ENCODE measurements around the gene COX17.

Gene COX17

DNA sequence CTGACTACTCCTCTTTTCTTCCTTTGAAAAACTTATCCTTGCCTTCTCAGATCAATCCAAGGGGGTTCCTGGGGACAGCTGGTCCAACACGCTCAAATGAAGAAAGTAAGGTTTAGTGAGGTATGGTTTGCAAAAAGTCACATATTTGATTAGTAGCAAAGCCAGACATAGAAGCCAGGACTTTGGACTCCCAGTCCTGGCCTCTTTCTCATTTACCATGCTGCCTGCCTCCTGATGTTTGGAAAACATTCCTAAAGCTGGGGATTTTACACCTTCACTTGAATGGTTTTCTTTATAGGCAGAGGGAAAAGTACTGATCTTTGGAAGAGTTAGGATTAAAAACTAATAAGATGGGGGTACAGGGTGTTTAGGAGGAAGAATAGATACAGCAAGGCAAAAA lies 31.4 kb downstream of the COX17 start:
- H3K27me3 ChIP-seq (ENCODE audit: control insufficient read depth, insufficient read depth, low read length, poor library complexity, severe bottlenecking): no peaks in the 10 kb centered on the region
- 95 to 100% methylated on average over 1 of the region's 1 CpG for WGBS, 2 experiments
- H3K36me3 ChIP-seq (ENCODE audit: control insufficient read depth, insufficient read depth, low read length): no peaks in the 10 kb centered on the region
- peaks cover 10% of the 10 kb centered on the region for H3K4me1 ChIP-seq (ENCODE audit: control insufficient read depth, insufficient read depth, low read length)
- H3K4me3 ChIP-seq (ENCODE audit: insufficient read depth, low read depth, low read length): no peak overlapping the region
- no peak overlapping the region for H3K27ac ChIP-seq (ENCODE audit: insufficient read depth, low read depth, low read length, poor library complexity, severe bottlenecking)
- no peaks in the 10 kb centered on the region for H3K9me3 ChIP-seq (ENCODE audit: control insufficient read depth, low read length)

DNA sequence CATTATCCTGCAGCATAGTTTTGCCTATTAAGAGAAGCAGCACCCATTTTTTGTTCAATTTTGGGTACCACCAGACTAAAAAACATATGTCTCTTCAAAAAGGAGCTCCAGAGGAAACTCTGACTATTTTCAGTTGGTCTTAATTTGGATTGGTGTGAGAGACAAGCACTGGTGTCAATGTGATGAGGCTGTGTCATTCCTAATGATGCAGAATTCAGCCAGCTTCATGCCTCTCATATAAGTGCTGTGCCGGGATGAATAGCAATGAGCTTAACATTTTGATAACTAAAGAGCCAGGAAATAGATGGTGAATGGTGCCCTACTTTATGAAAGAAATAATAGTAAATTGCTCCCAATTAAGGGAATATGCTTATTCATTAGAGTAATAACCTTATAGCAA lies 32.7 kb downstream of the COX17 start:
- Histone ChIP-seq H3K36me3 (ENCODE audit: control insufficient read depth, insufficient read depth, low read length) (no peaks in the 10 kb centered on the region), H3K27ac (ENCODE audit: insufficient read depth, low read depth, low read length, poor library complexity, severe bottlenecking) (no peak overlapping the region), H3K9me3 (ENCODE audit: control insufficient read depth, low read length) (no peaks in the 10 kb centered on the region), H3K27me3 (ENCODE audit: control insufficient read depth, insufficient read depth, low read length, poor library complexity, severe bottlenecking) (no peaks in the 10 kb centered on the region), H3K4me3 (ENCODE audit: insufficient read depth, low read depth, low read length) (no peak overlapping the region), H3K4me1 (ENCODE audit: control insufficient read depth, insufficient read depth, low read length) (peaks cover 10% of the 10 kb centered on the region)
- WGBS, 2 experiments: 70 to 89% methylated on average over 1 of the region's 1 CpG

DNA sequence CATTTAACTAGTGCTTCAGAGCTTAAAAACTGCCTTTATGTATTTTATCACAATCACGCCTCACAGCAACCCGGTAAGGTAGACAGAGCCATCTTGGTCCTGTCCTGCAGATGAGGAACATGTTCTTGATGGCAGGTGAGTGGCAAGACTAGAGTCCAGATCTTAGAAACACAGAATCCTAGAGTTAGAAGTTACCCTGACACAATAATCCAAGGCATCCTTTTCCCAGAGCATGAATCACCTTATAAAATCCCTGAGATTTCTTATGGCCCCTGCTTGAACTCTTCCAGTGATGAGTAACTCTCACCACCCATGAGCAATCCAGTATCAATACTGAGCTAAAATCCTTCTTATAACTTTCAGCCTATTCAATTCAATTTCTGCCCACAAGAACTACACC lies 33.7 kb downstream of the COX17 start:
- no peaks in the 10 kb centered on the region for H3K36me3 ChIP-seq (ENCODE audit: control insufficient read depth, insufficient read depth, low read length)
- H3K4me3 ChIP-seq (ENCODE audit: insufficient read depth, low read depth, low read length): no peak overlapping the region
- H3K27ac ChIP-seq (ENCODE audit: insufficient read depth, low read depth, low read length, poor library complexity, severe bottlenecking): no peak overlapping the region
- no peaks in the 10 kb centered on the region for H3K9me3 ChIP-seq (ENCODE audit: control insufficient read depth, low read length)
- peaks cover 12% of the 10 kb centered on the region for H3K4me1 ChIP-seq (ENCODE audit: control insufficient read depth, insufficient read depth, low read length)
- no peaks in the 10 kb centered on the region for H3K27me3 ChIP-seq (ENCODE audit: control insufficient read depth, insufficient read depth, low read length, poor library complexity, severe bottlenecking)
- 96 to 97% methylated on average over 2 of the region's 2 CpGs for WGBS, 2 experiments

DNA sequence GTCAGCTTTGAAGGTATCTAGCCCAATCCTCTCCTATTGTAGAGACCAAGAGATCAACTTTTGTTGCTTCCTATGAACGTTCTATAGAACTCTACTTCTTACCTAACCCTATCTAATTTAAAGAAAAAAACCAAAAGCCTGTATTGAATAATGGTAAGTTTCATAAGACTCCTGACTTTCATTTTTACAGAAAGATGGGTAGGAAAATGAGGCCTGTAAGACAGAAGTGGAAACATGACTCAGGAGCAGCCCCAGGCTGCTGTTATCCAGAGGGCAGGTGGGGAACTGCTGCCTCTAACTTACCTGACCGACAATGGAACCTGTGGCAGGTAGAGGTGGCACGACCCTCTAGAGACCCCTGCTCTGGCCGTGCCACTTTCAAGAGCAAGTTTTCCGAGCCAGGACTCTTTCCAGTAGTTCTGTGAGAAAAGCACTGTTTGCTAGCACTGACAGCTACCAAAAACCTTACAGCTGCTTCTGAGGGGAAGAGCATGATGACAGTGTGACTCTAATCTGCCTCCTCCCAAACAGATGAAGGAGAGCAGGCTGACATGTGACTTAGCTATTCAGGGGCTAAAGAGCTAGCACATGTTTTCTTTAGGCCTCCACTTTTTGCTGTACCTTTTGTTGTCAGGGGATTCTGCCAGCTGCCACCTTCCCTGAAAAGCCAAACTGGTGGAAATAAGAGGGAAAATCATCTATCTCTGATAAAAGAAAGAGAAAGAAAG lies 34.3 kb downstream of the COX17 start:
- no peak overlapping the region for H3K4me3 ChIP-seq (ENCODE audit: insufficient read depth, low read depth, low read length)
- no peaks in the 10 kb centered on the region for H3K27me3 ChIP-seq (ENCODE audit: control insufficient read depth, insufficient read depth, low read length, poor library complexity, severe bottlenecking)
- H3K9me3 ChIP-seq (ENCODE audit: control insufficient read depth, low read length): no peaks in the 10 kb centered on the region
- H3K4me1 ChIP-seq (ENCODE audit: control insufficient read depth, insufficient read depth, low read length): peaks cover 13% of the 10 kb centered on the region
- WGBS, 2 experiments: 89 to 90% methylated on average over 5 of the region's 5 CpGs
- no peak overlapping the region for H3K27ac ChIP-seq (ENCODE audit: insufficient read depth, low read depth, low read length, poor library complexity, severe bottlenecking)
- H3K36me3 ChIP-seq (ENCODE audit: control insufficient read depth, insufficient read depth, low read length): no peaks in the 10 kb centered on the region

DNA sequence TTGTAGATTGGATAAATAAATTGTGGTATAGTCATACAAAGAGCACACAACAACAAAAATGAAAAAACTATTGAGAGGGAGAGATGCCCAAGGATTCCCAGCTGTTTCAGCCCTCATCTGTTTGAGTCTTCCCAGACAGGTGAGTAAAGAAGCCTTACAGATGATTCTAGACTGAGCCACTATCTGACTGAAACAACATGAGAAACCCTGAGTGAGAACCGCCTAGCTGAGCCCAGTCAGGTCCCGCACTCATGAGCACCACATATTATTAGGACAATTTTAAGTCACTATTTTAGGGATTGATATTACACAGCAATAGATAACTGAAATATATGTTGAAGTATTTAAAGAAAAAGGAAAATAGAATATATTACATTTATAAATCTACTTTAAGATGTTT lies 35.8 kb downstream of the COX17 start:
- no peak overlapping the region for H3K4me3 ChIP-seq (ENCODE audit: insufficient read depth, low read depth, low read length)
- WGBS, 2 experiments: 100% methylated on average over 1 to 2 of the region's 2 CpGs
- H3K9me3 ChIP-seq (ENCODE audit: control insufficient read depth, low read length): no peaks in the 10 kb centered on the region
- H3K27ac ChIP-seq (ENCODE audit: insufficient read depth, low read depth, low read length, poor library complexity, severe bottlenecking): no peak overlapping the region
- H3K36me3 ChIP-seq (ENCODE audit: control insufficient read depth, insufficient read depth, low read length): no peaks in the 10 kb centered on the region
- peaks cover 9% of the 10 kb centered on the region for H3K4me1 ChIP-seq (ENCODE audit: control insufficient read depth, insufficient read depth, low read length)
- no peaks in the 10 kb centered on the region for H3K27me3 ChIP-seq (ENCODE audit: control insufficient read depth, insufficient read depth, low read length, poor library complexity, severe bottlenecking)

DNA sequence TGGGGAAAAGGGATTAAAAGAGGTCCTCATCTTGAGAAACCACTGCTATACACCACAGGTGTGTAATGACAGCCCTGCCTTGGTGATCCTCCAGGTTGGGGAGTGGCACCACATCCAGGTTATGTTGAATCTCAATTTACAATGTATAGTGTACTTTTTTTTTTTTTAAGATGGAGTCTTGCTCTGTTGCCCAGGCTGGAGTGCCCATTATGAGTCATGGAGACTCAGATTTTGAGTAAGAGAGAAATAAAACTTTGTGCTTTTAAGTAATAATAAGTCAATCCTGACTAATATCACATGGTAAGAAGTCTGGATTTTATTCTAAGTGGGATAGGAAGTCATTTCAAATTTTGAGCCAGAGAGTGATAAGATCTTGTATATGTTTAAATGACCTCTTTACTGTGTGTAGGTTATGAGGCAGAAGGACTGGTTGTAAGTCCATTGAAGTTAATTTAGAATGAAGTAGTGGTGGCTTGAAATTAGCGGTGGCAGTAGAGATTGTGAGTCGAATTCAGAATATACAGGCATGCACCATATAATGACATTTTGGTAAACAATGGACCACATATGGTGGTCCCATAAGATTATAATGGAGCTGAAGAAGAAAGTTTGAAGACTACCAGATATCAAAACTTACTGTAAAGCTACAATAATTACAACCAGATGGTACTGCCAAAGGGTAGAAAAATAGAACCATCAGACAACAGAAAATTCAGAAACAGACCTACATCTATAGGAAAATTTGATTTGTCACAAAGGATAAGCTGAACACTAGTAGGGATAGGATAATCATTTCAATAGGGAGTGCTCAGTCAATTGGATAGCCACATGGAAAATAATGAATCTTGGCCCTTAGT lies 37.5 kb downstream of the COX17 start:
- no peaks in the 10 kb centered on the region for H3K36me3 ChIP-seq (ENCODE audit: control insufficient read depth, insufficient read depth, low read length)
- peaks cover 9% of the 10 kb centered on the region for H3K4me1 ChIP-seq (ENCODE audit: control insufficient read depth, insufficient read depth, low read length)
- 95 to 100% methylated on average over 2 of the region's 2 CpGs for WGBS, 2 experiments
- no peak overlapping the region for H3K27ac ChIP-seq (ENCODE audit: insufficient read depth, low read depth, low read length, poor library complexity, severe bottlenecking)
- H3K9me3 ChIP-seq (ENCODE audit: control insufficient read depth, low read length): no peaks in the 10 kb centered on the region
- no peaks in the 10 kb centered on the region for H3K27me3 ChIP-seq (ENCODE audit: control insufficient read depth, insufficient read depth, low read length, poor library complexity, severe bottlenecking)
- H3K4me3 ChIP-seq (ENCODE audit: insufficient read depth, low read depth, low read length): no peak overlapping the region

DNA sequence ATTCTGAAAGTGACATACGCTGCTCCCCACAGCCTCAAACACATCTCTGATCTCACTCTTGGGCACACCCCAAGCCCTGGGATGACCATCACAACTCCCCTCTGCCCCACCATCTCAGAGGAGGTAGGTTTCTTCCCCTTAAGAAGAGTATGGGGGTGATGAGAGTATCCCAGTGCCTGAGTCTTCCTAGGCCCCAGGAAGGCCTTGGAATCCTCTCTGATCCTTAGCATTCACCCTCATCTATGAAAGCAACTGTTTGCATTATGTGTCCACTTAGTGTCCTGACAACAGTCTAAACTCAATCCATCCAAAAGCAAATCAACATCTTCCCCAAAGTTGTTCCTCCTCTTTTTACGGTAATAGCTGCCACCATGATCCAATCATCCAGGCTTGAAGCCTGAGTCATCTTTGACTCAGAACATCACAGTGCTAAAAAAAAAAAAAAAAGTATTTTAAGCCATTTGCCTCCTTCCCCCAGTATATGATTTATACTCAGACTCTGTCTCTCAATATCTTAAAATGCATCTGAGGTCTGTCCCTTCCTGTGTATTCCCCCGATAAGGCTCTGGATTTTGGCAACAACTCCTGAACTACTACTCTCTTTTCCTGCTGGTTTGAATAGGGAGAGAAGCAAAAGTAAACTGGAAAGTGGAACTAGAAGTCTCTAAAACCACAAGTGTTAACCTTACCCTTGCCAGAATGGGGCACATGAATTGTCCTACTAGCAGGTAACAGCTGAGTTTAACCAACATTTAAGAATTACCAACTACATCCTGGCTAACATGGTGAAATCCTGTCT lies 39.3 kb downstream of the COX17 start:
- H3K4me1 ChIP-seq (ENCODE audit: control insufficient read depth, insufficient read depth, low read length): peaks cover 5% of the 10 kb centered on the region
- WGBS, 2 experiments: 92 to 98% methylated on average over 3 of the region's 3 CpGs
- H3K27me3 ChIP-seq (ENCODE audit: control insufficient read depth, insufficient read depth, low read length, poor library complexity, severe bottlenecking): no peaks in the 10 kb centered on the region
- no peak overlapping the region for H3K27ac ChIP-seq (ENCODE audit: insufficient read depth, low read depth, low read length, poor library complexity, severe bottlenecking)
- H3K4me3 ChIP-seq (ENCODE audit: insufficient read depth, low read depth, low read length): no peak overlapping the region
- no peaks in the 10 kb centered on the region for H3K9me3 ChIP-seq (ENCODE audit: control insufficient read depth, low read length)
- no peaks in the 10 kb centered on the region for H3K36me3 ChIP-seq (ENCODE audit: control insufficient read depth, insufficient read depth, low read length)

DNA sequence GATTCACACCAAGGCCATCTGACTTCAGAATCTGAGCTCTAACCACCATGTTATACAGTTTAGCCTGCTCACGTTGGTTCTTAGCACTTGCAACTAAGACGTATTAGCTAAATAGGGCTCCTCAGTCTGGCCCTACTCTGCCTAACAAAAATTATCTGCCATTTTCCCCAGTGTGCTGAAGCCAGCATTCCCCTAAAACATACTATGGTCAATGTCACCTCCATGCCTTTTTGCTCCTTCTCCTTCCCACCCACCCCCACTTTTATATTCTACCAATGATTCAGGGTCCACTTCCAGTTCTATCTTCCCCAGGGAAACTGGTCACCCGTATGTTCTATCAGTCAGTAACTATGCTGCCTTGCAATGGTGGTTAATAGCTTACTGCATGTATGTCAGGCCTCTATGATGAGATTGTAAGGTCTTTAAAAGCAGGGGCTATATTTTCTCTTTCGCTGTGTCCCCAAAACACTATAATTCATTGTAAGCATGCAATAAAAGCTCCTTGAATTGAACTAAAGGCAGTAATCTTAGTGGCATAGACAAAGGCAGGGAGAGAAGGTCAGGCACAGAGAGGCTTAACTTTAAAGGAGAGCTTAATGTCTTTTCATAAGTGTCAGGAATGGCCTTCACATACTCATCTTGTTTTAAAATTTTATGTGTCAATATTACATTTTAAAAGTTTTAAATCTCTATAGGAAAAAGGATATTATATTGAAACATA lies 40.2 kb downstream of the COX17 start:
- no peaks in the 10 kb centered on the region for H3K27me3 ChIP-seq (ENCODE audit: control insufficient read depth, insufficient read depth, low read length, poor library complexity, severe bottlenecking)
- H3K4me1 ChIP-seq (ENCODE audit: control insufficient read depth, insufficient read depth, low read length): peaks cover 4% of the 10 kb centered on the region
- H3K27ac ChIP-seq (ENCODE audit: insufficient read depth, low read depth, low read length, poor library complexity, severe bottlenecking): no peak overlapping the region
- 92% methylated on average over 3 to 4 of the region's 4 CpGs for WGBS, 2 experiments
- H3K4me3 ChIP-seq (ENCODE audit: insufficient read depth, low read depth, low read length): no peak overlapping the region
- H3K9me3 ChIP-seq (ENCODE audit: control insufficient read depth, low read length): no peaks in the 10 kb centered on the region
- no peaks in the 10 kb centered on the region for H3K36me3 ChIP-seq (ENCODE audit: control insufficient read depth, insufficient read depth, low read length)

DNA sequence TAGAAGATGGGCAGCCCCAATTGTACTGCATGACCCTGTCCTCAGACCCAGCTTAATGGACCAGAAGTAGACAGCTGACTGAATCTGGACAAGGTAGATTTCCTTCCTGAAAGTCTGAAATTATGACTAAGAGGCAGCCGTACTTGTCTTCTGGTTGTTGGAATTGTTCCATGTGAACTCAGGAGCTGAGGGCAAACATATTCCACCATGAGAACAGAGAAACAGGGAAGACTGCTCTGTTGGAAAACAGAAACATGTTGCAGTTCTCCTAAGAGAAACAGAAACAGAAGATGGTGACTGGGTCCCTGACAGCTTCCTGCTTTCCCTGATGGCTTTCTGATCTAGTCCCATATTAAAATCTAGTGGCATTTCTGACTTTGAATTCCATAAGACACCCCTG lies 41.0 kb downstream of the COX17 start:
- Histone ChIP-seq H3K27me3 (ENCODE audit: control insufficient read depth, insufficient read depth, low read length, poor library complexity, severe bottlenecking) (no peaks in the 10 kb centered on the region), H3K4me3 (ENCODE audit: insufficient read depth, low read depth, low read length) (no peak overlapping the region), H3K4me1 (ENCODE audit: control insufficient read depth, insufficient read depth, low read length) (peaks cover 4% of the 10 kb centered on the region), H3K27ac (ENCODE audit: insufficient read depth, low read depth, low read length, poor library complexity, severe bottlenecking) (no peak overlapping the region), H3K9me3 (ENCODE audit: control insufficient read depth, low read length) (no peaks in the 10 kb centered on the region), H3K36me3 (ENCODE audit: control insufficient read depth, insufficient read depth, low read length) (no peaks in the 10 kb centered on the region)
- 93 to 94% methylated on average over 1 of the region's 1 CpG for WGBS, 2 experiments

Data from ectodermal cell (in vitro differentiated cells).